GM12878 (cell line): Measurements from ENCODE around the gene ASS1.

Experiments used
- BRCA1 ChIP-seq: IDR thresholded peaks from 2 replicates; pipeline ENCODE4 v1.6.1; 2011; ENCODE audit warnings: low read depth, low read length, improper control_type of control experiment
- EGR1 ChIP-seq, 2 experiments: IDR thresholded peaks; 1 replicate in 1 of 2; 2 replicates in 1 of 2; pipeline ENCODE4 v1.6.1; 2011 to 2012; ENCODE audit warnings: low read depth in 2 of 2, low read length in 2 of 2, borderline replicate concordance in 1 of 2, mild to moderate bottlenecking in 1 of 2, moderate library complexity in 1 of 2
- EZH2 ChIP-seq: IDR thresholded peaks from 2 replicates; pipeline ENCODE4 v1.6.1; 2012; ENCODE audit warnings: low read depth, mild to moderate bottlenecking, control low read depth, inconsistent platforms, low read length, borderline replicate concordance; ENCODE audit not compliant: control insufficient read depth
- HCFC1 ChIP-seq: fragments of 150-350 bp; IDR thresholded peaks from 2 replicates; pipeline ENCODE4 v1.6.1; 2014; ENCODE audit warnings: low read length
- PAX5 ChIP-seq: IDR thresholded peaks from 2 replicates; pipeline ENCODE4 v1.6.1; 2011; ENCODE audit warnings: low read depth, low read length, borderline replicate concordance
- RCOR1 ChIP-seq: conservative IDR thresholded peaks from 2 replicates; pipeline ENCODE4 v1.6.1; 2012; ENCODE audit warnings: low read depth, low read length, improper control_type of control experiment
- SIX5 ChIP-seq: IDR thresholded peaks from 2 replicates; pipeline ENCODE4 v1.6.1; 2011; ENCODE audit warnings: mild to moderate bottlenecking, low read depth, low read length, moderate library complexity; ENCODE audit not compliant: severe bottlenecking
- YY1 ChIP-seq: IDR thresholded peaks from 2 replicates; pipeline ENCODE4 v1.6.1; 2011; ENCODE audit warnings: low read depth, mild to moderate bottlenecking, low read length
- ZNF384 ChIP-seq: IDR thresholded peaks from 2 replicates; pipeline ENCODE4 v1.6.1; 2012; ENCODE audit warnings: low read depth, mild to moderate bottlenecking, low read length, improper control_type of control experiment, borderline replicate concordance
- ZZZ3 ChIP-seq: IDR thresholded peaks from 2 replicates; pipeline ENCODE4 v1.6.1; 2011; ENCODE audit warnings: low read depth; ENCODE audit not compliant: control insufficient read depth, insufficient read length
- TF ChIP-seq, protein P1 (sequence below), 3 experiments: IDR thresholded peaks in 2 of 3; conservative IDR thresholded peaks in 1 of 3; 2 replicates each; pipeline ENCODE4 v1.5.1; 2011; ENCODE audit warnings: low read depth in 3 of 3, low read length in 3 of 3, mild to moderate bottlenecking in 3 of 3, control low read depth in 2 of 3, moderate library complexity in 2 of 3, inconsistent platforms in 1 of 3, mixed read lengths in 1 of 3; ENCODE audit not compliant: control insufficient read depth in 2 of 3, insufficient read depth in 1 of 3; ENCODE audit errors: extremely low read depth in 1 of 3

DNA sequence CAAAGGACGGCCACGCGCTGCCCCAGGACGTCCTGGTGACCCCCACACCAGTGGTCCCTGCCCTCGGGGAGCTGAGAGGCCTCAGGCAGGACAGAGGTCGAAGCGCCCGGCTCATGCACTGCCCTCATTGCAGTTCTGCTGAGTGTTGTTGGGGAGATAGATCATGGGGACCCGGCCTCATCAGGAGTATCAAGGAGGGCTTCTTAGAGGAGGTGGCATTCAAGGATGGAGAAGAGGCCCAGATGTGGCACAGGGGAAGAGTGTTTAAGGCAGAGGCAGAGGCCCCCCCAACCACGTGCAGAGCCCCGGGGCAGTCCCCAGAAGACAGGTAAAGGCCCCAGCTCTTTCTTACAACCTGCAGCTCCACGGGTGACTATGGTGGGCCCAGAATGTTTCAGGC, 26.2 kb downstream of the ASS1 start:
- no peak for TF ChIP-seq SIX5
- TF ChIP-seq, protein P1, sequence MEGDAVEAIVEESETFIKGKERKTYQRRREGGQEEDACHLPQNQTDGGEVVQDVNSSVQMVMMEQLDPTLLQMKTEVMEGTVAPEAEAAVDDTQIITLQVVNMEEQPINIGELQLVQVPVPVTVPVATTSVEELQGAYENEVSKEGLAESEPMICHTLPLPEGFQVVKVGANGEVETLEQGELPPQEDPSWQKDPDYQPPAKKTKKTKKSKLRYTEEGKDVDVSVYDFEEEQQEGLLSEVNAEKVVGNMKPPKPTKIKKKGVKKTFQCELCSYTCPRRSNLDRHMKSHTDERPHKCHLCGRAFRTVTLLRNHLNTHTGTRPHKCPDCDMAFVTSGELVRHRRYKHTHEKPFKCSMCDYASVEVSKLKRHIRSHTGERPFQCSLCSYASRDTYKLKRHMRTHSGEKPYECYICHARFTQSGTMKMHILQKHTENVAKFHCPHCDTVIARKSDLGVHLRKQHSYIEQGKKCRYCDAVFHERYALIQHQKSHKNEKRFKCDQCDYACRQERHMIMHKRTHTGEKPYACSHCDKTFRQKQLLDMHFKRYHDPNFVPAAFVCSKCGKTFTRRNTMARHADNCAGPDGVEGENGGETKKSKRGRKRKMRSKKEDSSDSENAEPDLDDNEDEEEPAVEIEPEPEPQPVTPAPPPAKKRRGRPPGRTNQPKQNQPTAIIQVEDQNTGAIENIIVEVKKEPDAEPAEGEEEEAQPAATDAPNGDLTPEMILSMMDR (IDR thresholded peaks at IDR 0.05 in 2 of 3, conservative IDR thresholded peaks at IDR 0.05 in 1 of 3; ENCODE audit: control insufficient read depth in 2 of 3, extremely low read depth in 1 of 3, insufficient read depth in 1 of 3, low read depth in 3 of 3, low read length in 3 of 3) = no peak
- TF ChIP-seq RCOR1 = no peak
- no peak for TF ChIP-seq ZZZ3
- TF ChIP-seq PAX5 = no peak
- no peak for TF ChIP-seq HCFC1
- no peak for TF ChIP-seq BRCA1
- TF ChIP-seq ZNF384 = no peak
- no peak for TF ChIP-seq EGR1 (IDR thresholded peaks at IDR 0.05; ENCODE audit: borderline replicate concordance in 1 of 2, low read depth in 2 of 2, low read length in 2 of 2)
- TF ChIP-seq YY1 = no peak
- no peak for TF ChIP-seq EZH2
